Measurements from ENCODE around the gene HS3ST4.

Gene HS3ST4

DNA sequence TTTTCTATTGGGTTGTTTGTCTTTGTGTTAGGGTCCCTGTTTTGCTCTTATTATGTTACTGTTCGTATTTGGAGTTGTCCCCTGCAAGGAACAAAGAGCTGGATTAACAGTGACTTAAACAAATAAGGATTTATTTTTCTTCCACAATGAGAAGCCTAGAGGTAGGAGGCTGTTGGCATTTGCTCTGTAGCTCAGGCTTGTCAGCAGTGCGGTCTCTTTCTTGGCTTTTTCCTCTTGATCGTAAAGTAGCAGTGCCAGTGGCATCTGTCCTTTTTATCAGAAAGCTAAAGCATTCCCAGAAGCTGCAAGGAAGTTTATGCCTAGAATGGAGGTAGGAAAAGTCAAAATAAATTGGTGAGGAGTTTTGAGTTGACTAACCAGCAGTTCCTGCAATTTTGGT, 154.1 kb downstream of the HS3ST4 start:
- no peaks in the 10 kb centered on the region for H3K9me3 ChIP-seq (ENCODE audit: insufficient read depth, low read length)
- H3K4me1 ChIP-seq (ENCODE audit: low read length), result no peaks in the 10 kb centered on the region
- H3K27ac ChIP-seq (ENCODE audit: low read length), result no peak overlapping the region
- no peak overlapping the region for H3K4me2 ChIP-seq (ENCODE audit: low read length)
- no peak overlapping the region for H3K4me3 ChIP-seq (ENCODE audit: low read length)
- H3K9ac ChIP-seq (ENCODE audit: low read length), result no peak overlapping the region
- no peak overlapping the region for H2AFZ ChIP-seq (ENCODE audit: low read depth, low read length)
- peaks cover 6% of the 10 kb centered on the region; the same call in 1 of the 2 replicates for H3K27me3 ChIP-seq (ENCODE audit: low read depth, low read length)
- no peaks in the 10 kb centered on the region for H3K36me3 ChIP-seq (replicated peaks; ENCODE audit: low read depth, low read length)
- TF ChIP-seq, protein P1, sequence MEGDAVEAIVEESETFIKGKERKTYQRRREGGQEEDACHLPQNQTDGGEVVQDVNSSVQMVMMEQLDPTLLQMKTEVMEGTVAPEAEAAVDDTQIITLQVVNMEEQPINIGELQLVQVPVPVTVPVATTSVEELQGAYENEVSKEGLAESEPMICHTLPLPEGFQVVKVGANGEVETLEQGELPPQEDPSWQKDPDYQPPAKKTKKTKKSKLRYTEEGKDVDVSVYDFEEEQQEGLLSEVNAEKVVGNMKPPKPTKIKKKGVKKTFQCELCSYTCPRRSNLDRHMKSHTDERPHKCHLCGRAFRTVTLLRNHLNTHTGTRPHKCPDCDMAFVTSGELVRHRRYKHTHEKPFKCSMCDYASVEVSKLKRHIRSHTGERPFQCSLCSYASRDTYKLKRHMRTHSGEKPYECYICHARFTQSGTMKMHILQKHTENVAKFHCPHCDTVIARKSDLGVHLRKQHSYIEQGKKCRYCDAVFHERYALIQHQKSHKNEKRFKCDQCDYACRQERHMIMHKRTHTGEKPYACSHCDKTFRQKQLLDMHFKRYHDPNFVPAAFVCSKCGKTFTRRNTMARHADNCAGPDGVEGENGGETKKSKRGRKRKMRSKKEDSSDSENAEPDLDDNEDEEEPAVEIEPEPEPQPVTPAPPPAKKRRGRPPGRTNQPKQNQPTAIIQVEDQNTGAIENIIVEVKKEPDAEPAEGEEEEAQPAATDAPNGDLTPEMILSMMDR (IDR thresholded peaks at IDR 0.05; ENCODE audit: low read depth, low read length), result no peak
- no peak for TF ChIP-seq EZH2phosphoT487 (IDR thresholded peaks at IDR 0.05; ENCODE audit: low read depth)
- no peaks in the 10 kb centered on the region for H4K20me1 ChIP-seq (ENCODE audit: insufficient read depth, low read length)
- H3K79me2 ChIP-seq (ENCODE audit: low read length), result no peaks in the 10 kb centered on the region

DNA sequence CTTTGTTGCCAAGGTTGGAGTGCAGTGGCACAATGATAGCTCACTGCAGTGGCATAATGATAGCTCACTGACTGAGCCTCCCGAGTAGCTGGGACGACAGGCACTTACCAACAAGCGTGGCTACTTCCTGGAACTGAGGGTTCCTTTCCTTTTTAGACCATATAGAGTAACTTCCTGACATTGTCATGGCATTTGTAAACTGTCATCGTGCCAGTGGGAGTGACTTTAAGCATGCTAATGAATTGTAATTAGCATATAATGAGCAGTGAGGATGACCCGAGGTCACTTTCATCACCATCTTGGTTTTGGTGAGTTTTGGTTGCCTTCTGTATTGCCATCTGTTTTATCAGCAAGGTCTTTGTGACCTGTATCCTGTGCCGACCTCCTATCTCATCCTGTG, 162.4 kb downstream of the HS3ST4 start:
- H3K27ac ChIP-seq (ENCODE audit: low read length), result no peak overlapping the region
- H3K4me1 ChIP-seq (ENCODE audit: low read length), result no peaks in the 10 kb centered on the region
- no peak overlapping the region for H3K9ac ChIP-seq (ENCODE audit: low read length)
- no peaks in the 10 kb centered on the region for H3K9me3 ChIP-seq (ENCODE audit: insufficient read depth, low read length)
- no peaks in the 10 kb centered on the region for H3K79me2 ChIP-seq (ENCODE audit: low read length)
- TF ChIP-seq, protein P1 (IDR thresholded peaks at IDR 0.05; ENCODE audit: low read depth, low read length), result no peak
- no peak for TF ChIP-seq EZH2phosphoT487 (IDR thresholded peaks at IDR 0.05; ENCODE audit: low read depth)
- H3K36me3 ChIP-seq (replicated peaks; ENCODE audit: low read depth, low read length), result no peaks in the 10 kb centered on the region
- no peak overlapping the region for H2AFZ ChIP-seq (ENCODE audit: low read depth, low read length)
- no peaks in the 10 kb centered on the region for H3K27me3 ChIP-seq (ENCODE audit: low read depth, low read length)
- no peak overlapping the region for H3K4me2 ChIP-seq (ENCODE audit: low read length)
- no peak overlapping the region for H3K4me3 ChIP-seq (ENCODE audit: low read length)
- no peaks in the 10 kb centered on the region for H4K20me1 ChIP-seq (ENCODE audit: insufficient read depth, low read length)

DNA sequence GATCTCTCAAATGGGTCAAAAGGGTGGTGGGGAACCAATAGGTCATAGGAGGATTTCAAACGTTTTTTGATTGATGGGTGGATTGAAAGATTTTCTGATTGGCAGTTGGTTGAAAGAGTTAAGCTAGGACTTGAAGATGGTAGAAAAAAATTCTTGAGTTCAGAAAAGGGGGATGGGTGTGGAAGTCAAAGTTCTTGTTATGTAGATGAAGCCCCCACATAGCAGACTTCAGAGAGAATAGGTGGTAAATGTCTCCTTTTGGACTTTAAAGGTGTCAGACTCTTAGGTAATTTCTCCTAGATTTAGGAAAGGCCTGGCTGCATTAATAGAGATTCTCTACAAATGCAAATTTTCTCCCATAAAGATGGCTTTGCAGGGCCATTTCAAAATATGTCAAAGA, 163.3 kb downstream of the HS3ST4 start:
- H4K20me1 ChIP-seq (ENCODE audit: insufficient read depth, low read length), result no peaks in the 10 kb centered on the region
- no peaks in the 10 kb centered on the region for H3K27me3 ChIP-seq (ENCODE audit: low read depth, low read length)
- H3K9ac ChIP-seq (ENCODE audit: low read length), result no peak overlapping the region
- H3K79me2 ChIP-seq (ENCODE audit: low read length), result no peaks in the 10 kb centered on the region
- H3K27ac ChIP-seq (ENCODE audit: low read length), result no peak overlapping the region
- no peaks in the 10 kb centered on the region for H3K9me3 ChIP-seq (ENCODE audit: insufficient read depth, low read length)
- no peak overlapping the region for H3K4me3 ChIP-seq (ENCODE audit: low read length)
- H3K36me3 ChIP-seq (replicated peaks; ENCODE audit: low read depth, low read length), result no peaks in the 10 kb centered on the region
- no peak overlapping the region for H2AFZ ChIP-seq (ENCODE audit: low read depth, low read length)
- H3K4me1 ChIP-seq (ENCODE audit: low read length), result no peaks in the 10 kb centered on the region
- no peak overlapping the region for H3K4me2 ChIP-seq (ENCODE audit: low read length)
- TF ChIP-seq, protein P1 (IDR thresholded peaks at IDR 0.05; ENCODE audit: low read depth, low read length), result no peak
- TF ChIP-seq EZH2phosphoT487 (IDR thresholded peaks at IDR 0.05; ENCODE audit: low read depth), result no peak

DNA sequence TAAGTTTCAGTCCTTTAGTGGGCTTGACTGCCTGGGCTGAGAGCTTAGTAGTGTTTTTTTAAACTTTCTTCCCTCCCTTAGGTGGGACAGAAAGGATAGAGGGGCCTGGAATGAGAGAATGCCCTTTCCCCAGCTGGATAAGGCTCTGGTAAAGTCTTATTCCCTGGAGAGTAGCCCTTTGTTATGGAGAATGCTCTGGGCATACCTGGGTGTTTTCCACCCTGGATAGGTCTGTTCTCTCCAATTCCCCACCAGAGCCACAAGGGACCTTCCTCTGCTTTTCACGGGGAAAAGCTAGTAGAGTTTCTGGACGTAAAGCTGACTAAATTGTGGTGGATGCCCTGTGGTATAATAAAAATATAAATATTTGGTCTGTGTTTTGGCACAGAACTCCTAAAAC, 164.1 kb downstream of the HS3ST4 start:
- H2AFZ ChIP-seq (ENCODE audit: low read depth, low read length), result no peak overlapping the region
- H4K20me1 ChIP-seq (ENCODE audit: insufficient read depth, low read length), result no peaks in the 10 kb centered on the region
- H3K4me3 ChIP-seq (ENCODE audit: low read length), result no peak overlapping the region
- no peaks in the 10 kb centered on the region for H3K36me3 ChIP-seq (replicated peaks; ENCODE audit: low read depth, low read length)
- no peak overlapping the region for H3K9ac ChIP-seq (ENCODE audit: low read length)
- H3K79me2 ChIP-seq (ENCODE audit: low read length), result no peaks in the 10 kb centered on the region
- H3K27me3 ChIP-seq (ENCODE audit: low read depth, low read length), result no peaks in the 10 kb centered on the region
- H3K4me1 ChIP-seq (ENCODE audit: low read length), result no peaks in the 10 kb centered on the region
- H3K4me2 ChIP-seq (ENCODE audit: low read length), result no peak overlapping the region
- H3K27ac ChIP-seq (ENCODE audit: low read length), result no peak overlapping the region
- TF ChIP-seq EZH2phosphoT487 (IDR thresholded peaks at IDR 0.05; ENCODE audit: low read depth), result no peak
- TF ChIP-seq, protein P1 (IDR thresholded peaks at IDR 0.05; ENCODE audit: low read depth, low read length), result no peak
- H3K9me3 ChIP-seq (ENCODE audit: insufficient read depth, low read length), result no peaks in the 10 kb centered on the region
